Measurements from ENCODE around the gene DDX23. TPM values are rescaled to one million over a fixed set of nuclear protein-coding genes. Genes with fewer than 3 reads are reported as not detected.

Gene DDX23
- total RNA-seq, 1 experiment from 2014 or later: 102 TPM

- H3K4me1 ChIP-seq (ENCODE audit: insufficient read depth, low read length): no peaks in the 10 kb centered on the region
- ATAC-seq (no peak), DNase-seq (no peak)
- no peaks in the 10 kb centered on the region for H3K9me3 ChIP-seq (ENCODE audit: low read length)
- H4K20me1 ChIP-seq (ENCODE audit: low read length): no peaks in the 10 kb centered on the region
- no peak overlapping the region for H3K4me2 ChIP-seq (ENCODE audit: low read length)
- no peak for TF ChIP-seq CTCF (conservative IDR thresholded peaks at IDR 0.05; ENCODE audit: low read depth, low read length)
- TF ChIP-seq EZH2 (IDR thresholded peaks at IDR 0.05; ENCODE audit: low read length, unreplicated experiment): no peak
- no peak for TF ChIP-seq EZH2phosphoT487 (IDR thresholded peaks at IDR 0.05; ENCODE audit: borderline replicate concordance, low read length)
- intact Hi-C loops (cut with micrococcal nuclease): no loop called here
- no TSS peak for BruUV-seq (replicated peaks)
- no peak overlapping the region for H3K9ac ChIP-seq (ENCODE audit: low read length)
- H3K79me2 ChIP-seq (ENCODE audit: low read length): no peaks in the 10 kb centered on the region
- no peaks in the 10 kb centered on the region for H3F3A ChIP-seq (ENCODE audit: low read length, unreplicated experiment)
- ChIA-PET CTCF (no interaction called here), POLR2A (ENCODE audit: unreplicated experiment) (no interaction called here)
- no peaks in the 10 kb centered on the region for H3K27me3 ChIP-seq (ENCODE audit: low read length)
- H3K36me3 ChIP-seq (ENCODE audit: low read depth, low read length): no peaks in the 10 kb centered on the region
- H3K9me2 ChIP-seq (replicated peaks; ENCODE audit: low read length): no peaks in the 10 kb centered on the region
- no peak overlapping the region for H2AFZ ChIP-seq (ENCODE audit: low read length)
- no peak overlapping the region for H3K27ac ChIP-seq (ENCODE audit: low read length)
- H3K4me3 ChIP-seq (ENCODE audit: low read length): no peak overlapping the region
Observed at GRCh38 chr12:48800457-48800856, 51.5 kb downstream of the DDX23 start.

- BruUV-seq (replicated peaks): no TSS peak
- CTCF ChIA-PET: interaction anchor here (1.5 kb wide), 1 partner anchor 44 kb away, joined by 5 read pairs; no protein-coding TSS in a partner anchor
- POLR2A ChIA-PET (ENCODE audit: unreplicated experiment): no interaction called here
Observed at GRCh38 chr12:48796976-48797375, 55.0 kb downstream of the DDX23 start.

More at GRCh38 chr12:48796976-48797375, 55.0 kb downstream of the DDX23 start:
- no peak overlapping the region for H3K9ac ChIP-seq (ENCODE audit: low read length)
- no peaks in the 10 kb centered on the region for H3K9me2 ChIP-seq (replicated peaks; ENCODE audit: low read length)
- intact Hi-C loops (cut with micrococcal nuclease): loop anchor here (1.0 to 5.0 kb wide), 2 partner anchors 44 to 255 kb away; no protein-coding TSS in a partner anchor
- DNase-seq (no peak), ATAC-seq (no peak)
- H4K20me1 ChIP-seq (ENCODE audit: low read length): no peaks in the 10 kb centered on the region
- no peaks in the 10 kb centered on the region for H3F3A ChIP-seq (ENCODE audit: low read length, unreplicated experiment)
- peaks cover 10% of the 10 kb centered on the region for H3K4me1 ChIP-seq (ENCODE audit: insufficient read depth, low read length)
- no peaks in the 10 kb centered on the region for H3K36me3 ChIP-seq (ENCODE audit: low read depth, low read length)
- no peak overlapping the region for H2AFZ ChIP-seq (ENCODE audit: low read length)
- no peaks in the 10 kb centered on the region for H3K27me3 ChIP-seq (ENCODE audit: low read length)
- H3K4me2 ChIP-seq (ENCODE audit: low read length): no peak overlapping the region
- no peak for TF ChIP-seq EZH2 (IDR thresholded peaks at IDR 0.05; ENCODE audit: low read length, unreplicated experiment)
- no peak for TF ChIP-seq EZH2phosphoT487 (IDR thresholded peaks at IDR 0.05; ENCODE audit: borderline replicate concordance, low read length)
- no peak for TF ChIP-seq CTCF (conservative IDR thresholded peaks at IDR 0.05; ENCODE audit: low read depth, low read length)
- H3K79me2 ChIP-seq (ENCODE audit: low read length): no peaks in the 10 kb centered on the region
- no peaks in the 10 kb centered on the region for H3K9me3 ChIP-seq (ENCODE audit: low read length)
- H3K27ac ChIP-seq (ENCODE audit: low read length): no peak overlapping the region
- no peak overlapping the region for H3K4me3 ChIP-seq (ENCODE audit: low read length)
